Measurements from ENCODE around the gene PSMB8.

The PSMB8 gene

GRCh38 chr6:32842021-32842650, 1.7 kb downstream of the PSMB8 start:
- DNase-seq: no peak
- in situ Hi-C loops (cut with HindIII; ENCODE audit: low pct_ligation_motif_present, low pct_unique_long_range_greater_than_20kb, low sequenced_read_pairs): no loop called here

GRCh38 chr6:32840604-32841246, 3.1 kb downstream of the PSMB8 start:
- no peak for DNase-seq
- in situ Hi-C loops (cut with HindIII; ENCODE audit: low pct_ligation_motif_present, low pct_unique_long_range_greater_than_20kb, low sequenced_read_pairs): no loop called here

- in situ Hi-C loops (cut with HindIII; ENCODE audit: low pct_ligation_motif_present, low pct_unique_long_range_greater_than_20kb, low sequenced_read_pairs): no loop called here
- DNase-seq: no peak
Measured at GRCh38 chr6:32839356-32839755, 4.5 kb downstream of the PSMB8 start.

- in situ Hi-C loops (cut with HindIII; ENCODE audit: low pct_ligation_motif_present, low pct_unique_long_range_greater_than_20kb, low sequenced_read_pairs): no loop called here
- DNase-seq: peak; percentile 87
Measured at GRCh38 chr6:32838114-32838958, 5.5 kb downstream of the PSMB8 start, which contains the start of gene TAP2. TSS of gene TAP2 (minus strand) at chr6:32838739. CDS start at chr6:32838233, 506 bp downstream.

- in situ Hi-C loops (cut with HindIII; ENCODE audit: low pct_ligation_motif_present, low pct_unique_long_range_greater_than_20kb, low sequenced_read_pairs): no loop called here
- DNase-seq: peak; percentile 33
Measured at GRCh38 chr6:32837651-32838113, 6.2 kb downstream of the PSMB8 start.

- in situ Hi-C loops (cut with HindIII; ENCODE audit: low pct_ligation_motif_present, low pct_unique_long_range_greater_than_20kb, low sequenced_read_pairs): no loop called here
- no peak for DNase-seq
Measured at GRCh38 chr6:32836873-32837272, 7.0 kb downstream of the PSMB8 start.

GRCh38 chr6:32835167-32835893, 8.5 kb downstream of the PSMB8 start:
- in situ Hi-C loops (cut with HindIII; ENCODE audit: low pct_ligation_motif_present, low pct_unique_long_range_greater_than_20kb, low sequenced_read_pairs): no loop called here
- no peak for DNase-seq

DNA sequence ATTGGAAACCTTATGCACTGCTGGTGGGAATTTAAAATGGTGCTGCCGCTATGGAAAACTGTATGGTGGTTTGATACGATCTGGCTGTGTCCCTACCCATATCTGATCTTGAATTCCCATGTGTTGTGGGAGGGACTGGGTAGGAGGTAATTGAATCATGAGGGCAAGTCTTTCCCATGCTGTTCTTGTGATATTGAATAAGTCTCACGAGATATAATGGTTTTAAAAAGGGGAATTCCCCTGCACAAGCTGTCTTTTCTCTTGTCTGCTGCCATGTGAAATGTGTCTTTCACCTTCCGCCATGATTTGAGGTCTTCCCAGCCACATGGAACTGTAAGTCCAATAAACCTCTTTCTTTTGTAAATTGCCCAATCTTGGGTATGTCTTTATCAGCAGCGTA, 10.2 kb downstream of the PSMB8 start:
- in situ Hi-C loops (cut with HindIII; ENCODE audit: low pct_ligation_motif_present, low pct_unique_long_range_greater_than_20kb, low sequenced_read_pairs): no loop called here
- no peak for DNase-seq

GRCh38 chr6:32832535-32832934, 11.3 kb downstream of the PSMB8 start:
- no peak for DNase-seq
- in situ Hi-C loops (cut with HindIII; ENCODE audit: low pct_ligation_motif_present, low pct_unique_long_range_greater_than_20kb, low sequenced_read_pairs): no loop called here

DNA sequence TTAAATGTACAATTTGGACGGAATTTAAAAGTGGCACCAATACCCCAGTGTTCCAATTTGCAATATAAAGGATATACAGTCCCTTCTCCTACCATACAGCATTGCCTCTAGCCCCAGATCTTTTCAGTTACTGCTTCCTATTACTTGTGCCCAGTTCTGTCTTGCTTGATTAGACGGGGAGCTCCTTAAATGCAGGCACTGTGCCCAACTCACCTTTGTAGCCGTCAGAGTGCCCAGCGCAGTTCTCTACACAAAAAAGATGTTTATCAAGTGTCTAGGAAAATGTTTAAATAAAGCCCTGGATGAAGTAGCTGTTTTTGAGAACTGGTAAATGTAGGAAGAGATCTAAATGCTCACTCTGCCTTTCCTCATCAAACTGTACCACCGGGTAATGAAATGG, 12.9 kb downstream of the PSMB8 start:
- no peak for DNase-seq
- in situ Hi-C loops (cut with HindIII; ENCODE audit: low pct_ligation_motif_present, low pct_unique_long_range_greater_than_20kb, low sequenced_read_pairs): no loop called here

- in situ Hi-C loops (cut with HindIII; ENCODE audit: low pct_ligation_motif_present, low pct_unique_long_range_greater_than_20kb, low sequenced_read_pairs): no loop called here
- no peak for DNase-seq
Measured at GRCh38 chr6:32830017-32830416, 13.8 kb downstream of the PSMB8 start.

DNA sequence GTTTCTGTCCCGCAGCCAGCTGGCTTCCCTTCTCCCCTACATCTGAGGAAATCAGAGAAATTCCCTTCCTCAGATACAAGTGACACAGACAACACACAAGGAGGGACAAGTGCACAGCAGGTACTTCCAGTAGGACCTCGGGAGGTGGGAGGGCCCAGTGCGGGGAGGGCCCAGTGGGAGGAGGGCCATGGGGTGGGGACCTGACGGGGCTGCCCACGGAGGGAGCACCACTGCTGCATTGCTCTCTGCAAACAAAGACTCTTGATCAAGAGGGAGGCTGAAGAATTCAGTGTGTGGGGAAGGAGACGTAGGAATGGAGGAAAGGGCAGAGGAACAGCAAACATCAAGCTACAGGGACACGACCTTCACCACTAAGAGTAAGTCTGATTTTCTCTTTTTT, 14.4 kb downstream of the PSMB8 start:
- no peak for DNase-seq
- in situ Hi-C loops (cut with HindIII; ENCODE audit: low pct_ligation_motif_present, low pct_unique_long_range_greater_than_20kb, low sequenced_read_pairs): no loop called here

DNA sequence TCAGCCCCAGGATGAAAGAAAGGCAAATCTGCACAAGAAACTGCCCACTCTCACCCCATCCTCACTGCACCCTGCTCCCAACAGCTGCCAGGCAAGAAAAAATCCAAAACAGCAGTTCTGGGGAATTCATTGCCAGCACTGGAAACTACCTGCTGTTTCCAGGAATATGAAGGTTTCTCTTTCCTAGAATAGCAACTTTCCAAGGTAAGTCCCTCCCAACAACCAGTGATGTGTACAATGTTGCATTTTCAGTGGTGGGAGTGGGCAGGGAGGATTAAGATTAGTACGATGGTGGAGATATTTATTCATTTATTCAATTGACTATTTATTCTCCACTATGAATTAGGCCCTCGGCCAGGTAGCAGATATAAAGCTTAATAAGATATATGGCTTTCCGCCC, 16.8 kb downstream of the PSMB8 start:
- DNase-seq: no peak
- in situ Hi-C loops (cut with HindIII; ENCODE audit: low pct_ligation_motif_present, low pct_unique_long_range_greater_than_20kb, low sequenced_read_pairs): no loop called here

- DNase-seq: peak; percentile 31
- in situ Hi-C loops (cut with HindIII; ENCODE audit: low pct_ligation_motif_present, low pct_unique_long_range_greater_than_20kb, low sequenced_read_pairs): no loop called here
Measured at GRCh38 chr6:32825966-32826365, 17.9 kb downstream of the PSMB8 start.

GRCh38 chr6:32819729-32820128, 24.1 kb downstream of the PSMB8 start:
- peak; percentile 72 for DNase-seq
- in situ Hi-C loops (cut with HindIII; ENCODE audit: low pct_ligation_motif_present, low pct_unique_long_range_greater_than_20kb, low sequenced_read_pairs): no loop called here

DNA sequence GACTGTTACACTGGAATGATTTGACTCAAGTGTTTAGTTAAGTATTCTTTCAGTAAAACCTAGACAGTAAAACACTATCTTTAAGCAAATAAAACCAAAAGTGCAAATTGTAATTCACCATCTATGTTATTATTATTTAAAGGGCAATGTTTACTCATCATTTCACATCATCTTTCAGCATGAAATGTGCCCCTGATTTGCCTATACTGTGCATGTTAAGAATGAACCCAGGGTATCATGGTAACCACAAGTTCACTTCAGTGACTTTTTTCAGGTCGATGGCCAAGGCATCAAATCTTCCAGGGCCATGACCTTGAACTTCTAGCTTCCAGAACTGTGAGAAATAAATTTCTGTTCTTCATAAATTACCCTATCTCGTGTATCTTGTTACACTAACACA, 25.0 kb downstream of the PSMB8 start:
- DNase-seq: no peak
- in situ Hi-C loops (cut with HindIII; ENCODE audit: low pct_ligation_motif_present, low pct_unique_long_range_greater_than_20kb, low sequenced_read_pairs): no loop called here

DNA sequence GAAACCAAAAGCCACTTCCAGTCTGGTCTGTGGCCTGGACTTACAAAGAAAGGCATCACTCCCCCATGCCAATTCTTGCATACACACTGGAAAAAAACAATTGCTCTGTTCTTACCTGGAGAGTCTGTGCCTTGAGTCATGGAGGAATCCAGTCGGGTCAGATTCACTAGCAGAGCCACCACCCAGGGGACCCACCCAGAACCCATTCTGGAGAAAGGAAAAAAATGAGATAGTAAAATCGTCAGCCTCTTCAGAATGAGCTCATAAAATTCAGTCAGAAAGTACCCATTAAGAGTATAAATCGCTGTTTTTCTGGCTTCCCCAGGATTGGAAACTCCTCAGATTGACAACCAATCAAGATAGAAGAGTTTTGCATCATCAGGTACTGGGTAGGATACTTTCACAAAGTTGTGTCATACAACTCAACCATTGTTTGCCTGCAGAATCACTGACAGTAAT, 27.1 kb downstream of the PSMB8 start, which contains the start of gene HLA-DOB:
TSS of gene HLA-DOB (minus strand) at position 257 of the 459 bp plus-strand sequence. CDS start at position 206, 51 bp downstream.
- DNase-seq: peak; percentile 37

GRCh38 chr6:32815996-32816395, 27.9 kb downstream of the PSMB8 start:
- in situ Hi-C loops (cut with HindIII; ENCODE audit: low pct_ligation_motif_present, low pct_unique_long_range_greater_than_20kb, low sequenced_read_pairs): no loop called here
- DNase-seq: no peak

More for the DNA sequence above, 27.1 kb downstream of the PSMB8 start, which contains the start of gene HLA-DOB:
- in situ Hi-C loops (cut with HindIII; ENCODE audit: low pct_ligation_motif_present, low pct_unique_long_range_greater_than_20kb, low sequenced_read_pairs): no loop called here

All from ACHN (cell line).